ENCODE data around the gene TNPO3. TPM values are rescaled to one million over a fixed set of nuclear protein-coding genes. Genes with fewer than 3 reads are reported as not detected.

Gene TNPO3
- total RNA-seq, 4 donors from 2014 or later, result 30.8 to 43.4 (median 34.4) TPM

- DNase-seq (ENCODE audit: low spot score in 2 of 2), result peak in 1 of 2 donors; percentile 65
- Histone ChIP-seq H3K9me3 (no peaks in the 10 kb centered on the region), H3K27me3 (peaks cover 13% of the 10 kb centered on the region), H3K4me3 (peak overlapping the region; percentile 72), H3K36me3 (no peaks in the 10 kb centered on the region), H3K27ac (peak overlapping the region; percentile 60), H3K4me1 (peaks cover 22% of the 10 kb centered on the region)
- WGBS, result under 1% methylated on average over 17 of the region's 30 CpGs
- no peak for TF ChIP-seq POLR2AphosphoS5 (IDR thresholded peaks at IDR 0.05)
- TF ChIP-seq CTCF (IDR thresholded peaks at IDR 0.05), result no peak
- no peak for TF ChIP-seq EP300 (IDR thresholded peaks at IDR 0.05)
- no peak for TF ChIP-seq POLR2A (IDR thresholded peaks at IDR 0.05)
Observed at GRCh38 chr7:128938544-128939074, 116.3 kb downstream of the TNPO3 start.

GRCh38 chr7:128937647-128938543 lies 117.0 kb downstream of the TNPO3 start, which contains the start of gene IRF5:
Gene IRF5 (plus strand): TSS chr7:128937927. CDS start chr7:128942082, 4,155 bp downstream.
- no peaks in the 10 kb centered on the region for H3K9me3 ChIP-seq
- TF ChIP-seq POLR2AphosphoS5 (IDR thresholded peaks at IDR 0.05) (no peak), EP300 (IDR thresholded peaks at IDR 0.05) (no peak)
- H3K36me3 ChIP-seq, result no peaks in the 10 kb centered on the region
- peak within 1 kb of the TSS; percentile 72 for H3K4me3 ChIP-seq
- H3K27ac ChIP-seq, result peak within 1 kb of the TSS; percentile 60
- peak in 1 of 2 donors; percentile 78 for DNase-seq (ENCODE audit: low spot score in 2 of 2)
- WGBS, result 1% methylated on average over 51 of the region's 83 CpGs
- peaks cover 16% of the 10 kb centered on the region for H3K27me3 ChIP-seq
- peaks cover 27% of the 10 kb centered on the region for H3K4me1 ChIP-seq

- 70% methylated on average over 10 of the region's 17 CpGs for WGBS
Observed at GRCh38 chr7:128937271-128937646, 117.7 kb downstream of the TNPO3 start.

GRCh38 chr7:128936798-128937197 lies 118.1 kb downstream of the TNPO3 start:
- H3K4me3 ChIP-seq, result no peak overlapping the region
- no peak for DNase-seq (ENCODE audit: low spot score in 2 of 2)
- peaks cover 28% of the 10 kb centered on the region for H3K4me1 ChIP-seq
- TF ChIP-seq POLR2A (IDR thresholded peaks at IDR 0.05) (no peak), POLR2AphosphoS5 (IDR thresholded peaks at IDR 0.05) (no peak), EP300 (IDR thresholded peaks at IDR 0.05) (no peak)
- no peaks in the 10 kb centered on the region for H3K36me3 ChIP-seq
- peaks cover 18% of the 10 kb centered on the region for H3K27me3 ChIP-seq
- no peaks in the 10 kb centered on the region for H3K9me3 ChIP-seq
- H3K27ac ChIP-seq, result no peak overlapping the region
- 95% methylated on average over 4 of the region's 4 CpGs for WGBS

More at GRCh38 chr7:128937271-128937646, 117.7 kb downstream of the TNPO3 start:
- DNase-seq (ENCODE audit: low spot score in 2 of 2), result peak in 1 of 2 donors; percentile 72
- Histone ChIP-seq H3K4me1 (peaks cover 28% of the 10 kb centered on the region), H3K36me3 (no peaks in the 10 kb centered on the region), H3K27me3 (peaks cover 18% of the 10 kb centered on the region), H3K4me3 (peak overlapping the region; percentile 72), H3K9me3 (no peaks in the 10 kb centered on the region), H3K27ac (peak overlapping the region; percentile 60)
- TF ChIP-seq POLR2A (IDR thresholded peaks at IDR 0.05) (no peak), CTCF (IDR thresholded peaks at IDR 0.05) (no peak), POLR2AphosphoS5 (IDR thresholded peaks at IDR 0.05) (no peak), EP300 (IDR thresholded peaks at IDR 0.05) (no peak)

GRCh38 chr7:128935342-128935730 lies 119.6 kb downstream of the TNPO3 start:
- Histone ChIP-seq H3K9me3 (no peaks in the 10 kb centered on the region), H3K4me3 (no peak overlapping the region), H3K27me3 (peaks cover 18% of the 10 kb centered on the region), H3K4me1 (peaks cover 28% of the 10 kb centered on the region), H3K27ac (no peak overlapping the region), H3K36me3 (no peaks in the 10 kb centered on the region)
- TF ChIP-seq POLR2A (IDR thresholded peaks at IDR 0.05), result no peak
- peak in 1 of 2 donors; percentile 32 for DNase-seq (ENCODE audit: low spot score in 2 of 2)
- WGBS, result 76% methylated on average over 6 of the region's 6 CpGs

GRCh38 chr7:128934361-128935341 lies 120.3 kb downstream of the TNPO3 start:
- H3K4me1 ChIP-seq, result peaks cover 28% of the 10 kb centered on the region
- WGBS, result 76% methylated on average over 14 of the region's 14 CpGs
- H3K36me3 ChIP-seq, result no peaks in the 10 kb centered on the region
- TF ChIP-seq POLR2AphosphoS5 (IDR thresholded peaks at IDR 0.05) (no peak), POLR2A (IDR thresholded peaks at IDR 0.05) (no peak), EP300 (IDR thresholded peaks at IDR 0.05) (no peak), CTCF (IDR thresholded peaks at IDR 0.05) (no peak)
- peak in 1 of 2 donors; percentile 69 for DNase-seq (ENCODE audit: low spot score in 2 of 2)
- H3K4me3 ChIP-seq, result no peak overlapping the region
- no peak overlapping the region for H3K27ac ChIP-seq
- no peaks in the 10 kb centered on the region for H3K9me3 ChIP-seq
- peaks cover 15% of the 10 kb centered on the region for H3K27me3 ChIP-seq

All from suprapubic skin (tissue), 4 donors.